Measurements from ENCODE around the gene KCNG4.

The KCNG4 gene

DNA sequence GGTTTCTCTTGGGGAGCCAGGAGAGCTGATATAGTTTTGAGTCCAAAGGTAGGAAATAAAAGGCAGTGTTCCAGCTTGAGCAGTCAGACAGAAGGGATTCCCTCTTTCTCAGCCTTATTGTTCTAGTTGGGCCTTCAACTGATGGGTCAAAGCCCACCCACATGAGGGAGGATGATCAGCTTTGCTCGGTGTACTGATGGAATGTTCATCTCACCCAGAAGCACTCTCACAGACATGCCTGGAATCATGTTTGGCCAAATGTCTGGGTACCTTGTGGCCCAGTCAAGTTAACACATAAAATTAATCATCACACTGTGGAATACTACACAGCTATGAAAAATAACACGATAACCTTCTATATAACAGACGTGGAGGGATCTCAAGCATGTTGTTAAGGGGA lies 23.1 kb upstream of the KCNG4 start:
- no peak for DNase-seq

DNA sequence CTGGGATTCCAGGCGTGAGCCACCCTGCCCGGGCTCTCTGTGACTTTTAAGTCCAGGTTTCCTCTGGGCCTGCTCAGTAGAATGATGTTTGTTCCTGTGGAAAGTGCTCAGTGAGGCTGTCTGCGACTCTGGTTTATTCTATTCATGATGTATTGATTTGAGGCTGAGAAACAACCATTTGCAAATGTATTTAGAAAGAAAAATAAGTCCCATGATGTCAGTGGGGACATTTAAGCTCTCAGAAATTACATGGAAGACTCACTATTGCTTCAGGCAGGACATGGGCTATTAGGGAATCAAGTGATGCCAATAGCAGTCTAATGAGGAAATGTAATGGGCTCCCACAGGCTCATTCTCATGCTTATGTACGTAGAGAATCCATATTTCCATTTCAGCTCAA lies 22.2 kb upstream of the KCNG4 start:
- DNase-seq: no peak

DNA sequence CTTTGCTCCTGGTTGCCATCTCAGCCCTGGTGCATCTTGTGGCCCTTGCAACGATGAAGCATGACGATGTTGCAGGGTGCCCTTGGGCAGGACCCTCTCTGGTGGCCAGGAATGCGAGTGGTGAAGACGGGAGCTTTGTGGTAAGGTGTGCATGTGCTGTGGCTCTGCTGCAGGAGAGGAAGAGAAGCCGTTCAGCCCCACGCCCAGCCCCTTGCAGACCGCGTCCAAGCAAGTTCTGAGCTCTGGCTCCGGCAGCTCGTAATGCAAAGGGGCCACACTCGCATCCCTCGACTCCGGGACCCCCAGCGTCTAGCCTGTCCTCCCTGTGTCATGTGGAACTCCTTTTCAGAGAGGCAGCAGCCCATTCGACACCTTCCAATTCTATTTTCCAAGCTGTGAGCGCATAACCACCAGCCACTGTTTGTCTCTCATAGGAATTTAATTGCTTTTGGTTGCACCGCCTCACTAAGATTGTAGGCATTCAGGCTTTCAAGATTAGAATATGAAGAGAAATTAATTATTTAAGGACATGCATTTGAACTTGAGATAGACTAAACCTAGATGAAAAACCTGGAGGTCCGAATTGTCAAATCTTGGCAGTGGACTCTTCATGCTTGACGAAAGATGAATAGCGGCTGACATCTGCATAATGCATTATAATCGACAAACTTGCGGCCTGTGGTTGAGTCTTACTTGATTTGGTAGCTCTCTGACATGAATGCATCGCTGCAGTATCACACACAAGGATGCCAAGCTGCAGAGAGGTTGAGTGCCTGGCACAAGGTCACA lies 21.1 kb upstream of the KCNG4 start:
- no peak for DNase-seq

DNA sequence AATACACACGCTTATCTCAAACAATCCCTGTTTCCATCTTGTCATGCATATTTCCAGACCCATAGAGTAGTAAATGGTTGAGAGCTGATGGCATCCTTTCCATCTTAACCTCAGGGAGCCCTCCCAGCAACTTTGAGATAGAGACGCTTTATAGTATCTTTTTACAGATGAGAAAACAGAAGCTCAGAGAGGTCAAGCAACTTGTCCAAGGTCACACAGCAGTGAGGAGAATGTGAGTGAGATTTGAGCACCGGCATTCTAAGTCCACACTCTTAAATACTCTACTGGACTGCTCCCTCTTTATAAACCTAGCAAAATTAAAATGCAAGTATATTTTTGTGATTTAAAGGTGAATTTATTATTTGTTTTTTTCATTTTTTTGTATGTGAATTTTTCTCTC lies 19.9 kb upstream of the KCNG4 start:
- DNase-seq: no peak

DNA sequence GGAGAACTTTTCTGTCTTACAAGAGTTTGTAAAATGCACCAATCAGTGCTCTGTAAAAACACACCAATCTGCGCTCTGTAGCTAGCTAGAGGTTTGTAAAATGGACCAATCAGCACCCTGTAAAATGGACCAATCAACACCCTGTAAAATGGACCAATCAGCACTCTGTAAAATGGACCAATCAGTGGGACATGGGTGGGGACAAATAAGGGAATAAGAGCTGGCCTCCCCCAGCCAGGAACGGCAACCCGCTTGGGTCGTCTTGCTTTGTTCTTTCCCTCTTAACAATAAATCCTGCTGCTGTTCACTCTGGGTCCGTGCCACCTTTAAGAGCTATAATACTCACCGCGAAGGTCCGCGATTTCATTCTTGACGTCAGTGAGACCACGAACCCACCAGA lies 18.5 kb upstream of the KCNG4 start:
- no peak for DNase-seq

DNA sequence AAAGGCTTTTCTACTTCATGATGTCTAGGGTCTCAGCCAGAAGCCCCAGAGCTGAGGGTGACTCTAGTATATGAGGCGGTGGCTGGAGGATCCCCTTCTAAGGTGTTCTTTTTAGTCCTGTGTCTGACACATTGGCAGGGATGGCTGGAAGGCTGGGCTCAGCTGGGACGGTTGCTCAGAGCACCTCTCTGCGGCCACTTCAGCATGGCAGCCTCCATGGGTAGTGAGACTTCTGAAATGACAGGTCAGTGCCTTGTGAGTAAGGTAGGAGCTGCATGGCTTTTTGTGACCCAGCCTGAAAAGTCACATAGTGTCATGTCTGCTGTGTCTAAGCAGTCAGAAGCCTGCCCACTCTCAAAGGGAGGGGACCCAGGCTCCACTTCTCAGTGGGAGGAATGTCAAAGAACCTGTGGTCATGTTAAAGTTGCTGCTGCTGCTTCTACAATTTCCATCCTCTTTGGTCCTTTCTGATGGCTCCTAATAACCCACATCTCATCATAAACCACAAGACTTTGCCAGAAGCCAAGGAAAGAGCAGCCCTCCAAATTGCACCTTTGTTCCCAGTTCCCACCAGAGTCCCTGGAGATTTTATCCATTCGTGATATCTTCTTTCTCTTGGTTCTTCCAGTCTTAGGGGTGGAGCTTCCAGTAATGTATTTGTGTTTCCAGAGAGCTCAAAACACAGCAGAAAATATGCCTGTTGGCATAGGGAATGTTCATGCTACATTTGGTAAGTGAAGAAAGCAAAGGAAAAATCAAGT lies 15.4 kb upstream of the KCNG4 start:
- DNase-seq: no peak

DNA sequence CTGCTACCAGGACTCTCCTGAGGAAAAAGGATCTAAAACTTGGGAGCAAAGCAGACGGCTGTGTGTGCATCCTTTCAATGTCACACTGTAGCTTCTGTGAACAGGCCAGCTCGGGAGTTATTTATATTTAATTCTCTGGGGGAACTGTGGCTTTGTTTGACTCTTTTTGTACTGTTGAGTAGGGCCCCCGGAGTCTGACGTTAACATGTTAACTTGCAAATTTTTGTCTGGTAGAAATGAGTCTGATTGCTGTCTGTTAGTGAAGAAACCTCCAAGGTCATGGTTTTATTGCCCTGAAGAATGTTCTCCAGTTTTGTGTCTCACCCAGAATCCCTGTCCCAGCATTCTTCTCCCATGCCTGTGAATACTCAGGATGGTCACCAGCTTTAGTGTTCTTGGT lies 14.2 kb upstream of the KCNG4 start:
- DNase-seq: no peak

DNA sequence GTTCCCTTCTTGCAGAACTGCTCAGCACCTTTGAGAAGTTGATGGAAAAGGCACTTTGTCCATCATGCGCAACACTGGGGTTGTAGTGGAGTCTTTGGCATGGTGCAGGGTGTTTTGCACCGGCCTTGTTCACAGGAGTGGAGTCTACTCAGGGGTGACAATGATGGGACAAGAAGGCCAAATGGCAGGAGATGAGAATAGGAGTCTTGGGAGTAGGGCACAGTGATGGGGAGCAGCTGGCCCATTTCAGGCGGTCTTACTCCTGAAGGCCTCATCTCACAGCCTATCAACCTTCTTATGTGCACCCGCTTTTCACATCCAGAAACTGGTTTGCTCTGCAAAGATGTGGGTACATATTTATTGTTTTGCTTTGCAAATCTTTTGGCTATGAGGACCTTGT lies 13.4 kb upstream of the KCNG4 start:
- no peak for DNase-seq

DNA sequence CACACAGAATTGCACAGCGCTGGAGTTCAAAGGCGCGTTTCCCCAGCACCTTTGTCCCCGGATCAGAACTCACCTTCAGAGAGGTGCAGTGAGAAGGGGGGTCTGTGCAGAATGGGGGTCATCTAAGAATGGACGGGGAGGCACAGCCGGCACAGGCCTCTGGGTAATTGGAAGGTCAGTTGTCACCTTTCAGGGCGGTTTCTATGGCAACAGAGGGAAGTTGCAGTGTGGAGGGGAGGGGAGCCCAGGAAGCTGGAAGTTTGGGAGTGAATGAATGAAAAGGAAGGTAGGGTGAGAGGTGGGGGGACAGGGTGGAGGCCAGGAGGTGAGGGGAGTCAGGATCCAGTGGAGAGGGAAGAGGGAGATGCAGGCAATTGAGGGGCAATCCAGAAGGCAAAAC lies 12.4 kb upstream of the KCNG4 start:
- DNase-seq: no peak

DNA sequence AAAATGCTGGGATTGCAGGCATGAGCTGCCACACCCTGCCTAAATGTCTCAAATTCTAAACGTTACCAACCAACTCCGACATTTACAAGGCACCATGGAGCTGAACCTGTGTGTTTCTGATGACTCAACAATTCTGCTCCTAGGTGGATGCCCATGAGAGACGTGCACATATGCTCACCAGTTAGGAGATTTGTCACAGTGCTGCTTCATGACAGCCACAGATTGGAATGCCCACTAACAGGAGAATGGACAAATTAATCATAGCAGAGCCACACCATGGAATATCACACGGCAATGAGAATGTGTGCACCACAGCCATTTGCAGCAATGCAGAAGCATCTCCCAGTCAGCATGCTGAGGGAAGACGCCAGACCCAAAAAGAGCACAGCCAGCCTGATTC lies 8.0 kb upstream of the KCNG4 start:
- DNase-seq: no peak

DNA sequence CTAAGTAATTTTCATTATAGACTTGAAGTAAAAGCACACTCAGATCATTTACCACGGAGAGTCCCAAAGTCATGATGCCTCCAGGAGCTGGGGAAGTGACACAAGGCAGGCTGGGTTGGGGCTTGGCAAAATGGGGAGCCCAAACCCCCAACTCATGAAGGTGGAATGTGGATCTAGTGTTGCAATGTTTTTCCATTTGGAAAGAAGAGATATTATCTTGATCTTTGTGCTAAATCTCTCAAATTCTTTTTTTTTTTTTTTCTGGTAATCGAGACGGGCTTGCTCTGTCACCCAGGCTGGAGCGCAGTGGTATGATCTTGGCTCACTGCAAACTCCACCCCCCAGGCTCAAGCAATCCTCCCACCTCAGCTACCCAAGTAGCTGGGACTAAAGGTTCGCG lies 7.5 kb upstream of the KCNG4 start:
- no peak for DNase-seq

DNA sequence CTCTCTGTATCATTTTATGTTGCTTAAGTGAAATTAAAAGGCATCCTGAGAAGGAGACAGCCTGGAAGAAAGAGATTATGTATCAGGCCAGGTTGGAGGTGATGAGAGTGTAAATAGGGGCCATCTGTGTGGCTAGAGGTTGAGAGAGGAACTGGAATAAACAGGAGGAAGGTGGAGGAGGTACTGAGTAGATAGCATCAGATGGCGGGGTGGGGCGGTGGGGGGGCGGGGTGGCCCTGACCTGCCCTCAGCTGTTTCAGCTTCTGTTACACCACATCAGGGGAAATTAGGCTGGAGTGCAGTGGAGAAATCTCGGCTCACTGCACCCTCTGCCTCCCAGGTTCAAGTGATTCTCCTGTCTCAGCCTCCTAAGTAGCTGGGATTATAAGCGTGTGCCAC lies 6.9 kb upstream of the KCNG4 start:
- no peak for DNase-seq

DNA sequence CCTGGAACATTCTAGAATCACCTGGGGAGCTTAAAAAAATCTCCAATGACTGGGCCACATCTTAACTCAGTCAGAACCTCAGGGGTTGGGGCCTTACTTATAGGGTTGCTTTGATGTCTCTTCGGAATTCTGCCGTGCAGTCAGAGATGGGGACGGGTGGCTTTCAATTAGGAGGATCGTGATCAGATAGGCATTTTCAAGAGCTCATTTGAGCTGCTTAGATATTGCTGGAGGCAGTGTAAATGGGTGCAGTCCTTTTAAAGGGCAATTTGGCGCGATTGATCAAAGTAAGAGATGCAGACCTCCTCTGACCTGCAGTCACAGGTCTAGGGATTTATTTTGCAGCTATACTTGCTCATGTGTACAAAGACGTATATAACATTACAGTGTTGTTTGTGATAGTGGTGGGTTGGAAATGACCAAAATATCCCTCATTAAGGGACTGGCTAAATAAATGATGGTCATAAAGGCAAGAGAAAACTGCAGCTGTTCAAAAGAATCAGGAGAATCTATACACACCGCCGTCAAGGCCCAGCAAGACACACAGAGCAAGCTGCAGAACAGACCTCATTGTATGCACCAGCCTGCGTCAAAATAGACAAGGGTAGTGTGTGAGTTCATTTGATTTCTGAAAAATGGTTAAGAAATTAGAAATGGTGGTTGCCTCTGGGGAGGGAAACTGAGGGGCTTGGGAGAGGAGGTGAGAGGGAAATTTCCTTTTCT lies 6.3 kb upstream of the KCNG4 start:
- no peak for DNase-seq

DNA sequence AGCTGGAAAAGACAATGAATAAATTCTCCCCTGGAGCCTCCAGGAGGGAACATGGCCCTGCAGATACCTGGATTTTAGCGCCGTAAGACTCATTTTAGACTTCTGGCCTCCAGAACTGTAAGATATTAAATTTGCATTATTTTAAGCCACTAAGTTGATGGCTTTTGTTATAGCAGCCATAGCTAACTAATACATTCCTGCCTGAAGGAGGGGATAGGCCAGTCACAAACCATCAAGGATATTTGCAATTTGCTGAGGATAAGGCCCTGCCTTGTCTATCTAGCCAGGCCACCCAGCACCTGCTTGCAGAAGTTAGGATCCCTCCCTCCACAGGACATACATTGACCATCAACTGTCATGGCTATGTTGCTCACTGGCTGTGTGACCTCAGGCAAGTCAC lies 4.9 kb upstream of the KCNG4 start:
- no peak for DNase-seq

DNA sequence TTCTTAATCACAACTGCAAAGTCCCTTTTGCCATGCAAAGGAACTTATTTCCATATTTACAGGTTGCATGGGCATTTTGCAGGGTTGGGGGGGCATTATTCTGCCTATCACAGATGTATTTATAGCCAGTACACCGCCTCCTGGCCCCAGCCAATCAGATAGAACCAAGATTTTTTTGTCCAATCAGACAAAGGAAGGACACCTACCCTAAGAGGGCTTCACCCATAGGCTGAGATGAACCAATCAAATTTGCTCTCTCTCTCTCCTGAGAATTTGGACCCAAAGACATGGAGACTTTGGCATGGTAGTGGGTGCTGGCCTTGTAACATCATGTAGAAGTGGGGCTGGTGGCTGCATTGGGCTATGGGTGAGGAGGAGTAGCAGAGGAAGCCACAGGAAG lies 3.9 kb upstream of the KCNG4 start:
- DNase-seq: no peak

DNA sequence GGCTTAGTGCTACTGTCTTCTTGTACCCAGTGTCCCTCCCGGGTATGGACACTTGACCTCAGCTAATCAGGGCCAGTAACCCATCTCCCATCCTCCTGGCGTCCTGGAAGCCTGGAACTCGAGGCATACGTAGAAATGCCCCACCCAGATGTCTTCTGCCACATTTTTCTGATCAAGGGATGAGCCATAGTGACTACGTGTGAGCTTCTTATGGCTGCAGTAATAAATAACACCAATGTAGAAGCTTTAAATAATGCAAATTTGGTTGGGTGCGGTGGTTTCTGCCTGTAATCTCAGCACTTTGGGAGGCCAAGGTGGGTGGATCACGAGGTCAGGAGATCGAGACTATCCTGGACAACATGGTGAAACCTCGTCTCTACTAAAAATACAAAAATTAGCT lies 3.0 kb upstream of the KCNG4 start:
- no peak for DNase-seq

DNA sequence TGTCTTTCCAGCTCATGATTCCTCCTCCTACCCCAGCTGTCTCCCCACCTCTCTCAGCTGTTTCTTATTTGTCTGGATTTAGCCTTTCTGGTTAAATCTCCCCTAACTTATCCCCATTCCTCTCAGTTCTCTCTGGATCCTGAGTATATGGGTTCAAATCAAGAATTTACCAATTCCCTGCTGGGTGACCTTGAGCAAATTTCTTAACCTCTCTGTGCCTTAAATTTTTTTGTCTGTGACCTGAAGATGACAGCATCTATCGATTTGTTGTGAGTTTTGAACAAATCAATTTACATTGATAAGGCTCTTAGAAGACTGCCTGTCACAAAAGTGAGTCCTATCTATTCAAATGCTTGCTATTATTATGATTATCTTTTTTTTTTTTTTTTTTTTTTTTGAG lies 2.0 kb upstream of the KCNG4 start:
- DNase-seq: no peak

DNA sequence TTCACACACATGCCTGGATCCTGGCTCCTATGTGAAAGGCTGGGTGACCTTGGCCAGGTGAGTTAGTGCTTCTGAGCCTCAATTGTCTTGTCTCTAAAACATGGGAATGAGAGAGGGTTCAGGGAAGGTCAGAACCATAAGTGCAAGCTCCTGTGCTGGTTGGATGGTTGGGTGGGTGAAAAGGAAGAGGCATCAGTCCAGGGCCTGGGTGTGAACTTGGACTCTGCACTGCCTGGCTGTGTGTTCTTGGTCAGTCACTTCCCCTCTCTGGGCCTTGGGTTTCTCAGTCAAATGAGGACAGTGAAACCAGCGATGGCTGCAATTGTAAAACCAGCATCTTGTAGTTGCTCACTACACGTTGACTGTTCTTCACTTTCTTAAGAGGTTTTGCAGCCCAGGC lies 643 bp upstream of the KCNG4 start:
- no peak for DNase-seq

DNA sequence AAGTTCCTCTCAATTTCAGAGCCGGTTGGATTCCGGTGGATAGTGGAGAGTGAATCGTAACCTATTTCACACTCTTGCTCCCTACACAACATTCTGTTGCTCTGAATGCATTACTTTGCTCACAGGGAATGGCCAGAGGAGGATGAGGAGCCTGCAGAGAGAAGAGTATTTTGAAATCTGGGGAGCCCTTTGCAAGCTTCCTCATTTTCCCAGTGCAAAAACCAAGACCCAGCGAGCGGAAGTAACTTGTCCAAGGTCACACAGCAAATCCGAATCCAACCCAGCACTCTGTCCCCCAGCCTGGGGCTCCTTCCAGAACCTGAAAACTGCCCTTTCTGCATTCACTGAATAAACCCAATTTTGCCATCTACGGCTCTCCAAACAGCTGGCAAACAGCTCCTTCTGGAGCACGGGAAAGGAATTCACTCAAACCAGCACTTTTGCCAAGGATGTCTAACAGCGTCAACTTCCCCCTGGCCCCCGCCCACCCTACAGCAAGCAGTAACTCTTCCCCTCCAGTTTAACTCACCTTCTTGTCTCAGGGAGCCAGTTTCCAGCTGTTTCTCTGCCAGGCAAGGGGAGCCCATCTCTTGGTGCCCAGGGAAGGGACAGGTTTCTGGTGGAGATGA lies 557 bp downstream of the KCNG4 start:
- DNase-seq: peak; percentile 47

DNA sequence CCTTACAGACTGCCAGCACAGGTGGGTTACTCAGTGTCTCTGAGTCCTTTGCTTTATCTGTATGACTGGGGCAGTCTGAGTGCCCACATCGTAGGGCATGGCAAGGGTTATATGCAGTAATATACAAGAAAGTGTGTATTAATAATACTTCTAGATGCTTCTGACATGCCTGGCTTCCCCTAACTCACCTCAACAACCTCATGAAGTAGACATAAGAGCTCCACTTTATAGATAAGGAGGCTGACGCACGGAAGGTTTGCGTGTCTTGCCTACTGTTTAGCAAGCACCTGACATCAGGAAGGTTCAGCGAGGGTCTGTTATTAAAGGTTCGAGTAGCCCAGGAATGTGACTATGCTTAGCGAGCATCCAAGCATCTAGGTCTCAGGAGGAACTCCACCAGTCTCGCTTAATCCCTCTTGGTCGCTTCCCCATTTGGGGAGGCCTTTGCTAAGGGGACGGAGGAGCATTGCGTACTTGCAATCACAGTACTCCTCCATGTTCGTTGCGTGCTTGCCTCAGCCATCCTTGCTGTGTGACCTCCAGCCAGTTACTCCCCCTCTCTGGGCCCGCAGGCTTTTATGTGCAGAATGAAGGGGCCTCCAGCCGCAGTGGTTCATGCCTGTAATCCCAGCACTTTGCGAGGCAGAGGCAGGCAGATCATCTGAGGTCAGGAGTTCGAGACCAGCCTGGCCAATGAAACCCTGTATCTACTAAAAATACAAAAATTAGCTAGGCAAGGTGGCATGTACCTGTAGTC lies 1.6 kb downstream of the KCNG4 start:
- no peak for DNase-seq

DNA sequence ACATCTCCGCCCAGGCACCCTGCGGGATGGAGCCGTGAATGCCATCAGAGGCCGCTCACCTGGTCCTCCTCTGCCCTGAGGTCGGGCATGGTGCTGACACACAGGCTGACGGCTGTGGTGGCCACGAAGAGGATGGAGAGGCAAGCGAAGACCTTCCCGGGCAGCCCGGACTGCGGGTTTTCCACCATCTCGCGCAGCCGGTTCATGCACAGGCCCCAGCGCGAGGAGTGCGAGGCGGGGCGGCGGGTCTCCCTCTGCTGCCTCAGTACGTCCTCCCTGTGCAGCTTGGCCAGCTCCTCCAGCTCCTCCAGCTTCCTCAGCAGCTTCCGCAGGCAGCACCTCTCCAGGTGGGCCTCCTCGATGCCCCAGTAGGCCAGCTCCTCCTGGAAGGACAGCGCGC lies 3.1 kb downstream of the KCNG4 start:
- no peak for DNase-seq

DNA sequence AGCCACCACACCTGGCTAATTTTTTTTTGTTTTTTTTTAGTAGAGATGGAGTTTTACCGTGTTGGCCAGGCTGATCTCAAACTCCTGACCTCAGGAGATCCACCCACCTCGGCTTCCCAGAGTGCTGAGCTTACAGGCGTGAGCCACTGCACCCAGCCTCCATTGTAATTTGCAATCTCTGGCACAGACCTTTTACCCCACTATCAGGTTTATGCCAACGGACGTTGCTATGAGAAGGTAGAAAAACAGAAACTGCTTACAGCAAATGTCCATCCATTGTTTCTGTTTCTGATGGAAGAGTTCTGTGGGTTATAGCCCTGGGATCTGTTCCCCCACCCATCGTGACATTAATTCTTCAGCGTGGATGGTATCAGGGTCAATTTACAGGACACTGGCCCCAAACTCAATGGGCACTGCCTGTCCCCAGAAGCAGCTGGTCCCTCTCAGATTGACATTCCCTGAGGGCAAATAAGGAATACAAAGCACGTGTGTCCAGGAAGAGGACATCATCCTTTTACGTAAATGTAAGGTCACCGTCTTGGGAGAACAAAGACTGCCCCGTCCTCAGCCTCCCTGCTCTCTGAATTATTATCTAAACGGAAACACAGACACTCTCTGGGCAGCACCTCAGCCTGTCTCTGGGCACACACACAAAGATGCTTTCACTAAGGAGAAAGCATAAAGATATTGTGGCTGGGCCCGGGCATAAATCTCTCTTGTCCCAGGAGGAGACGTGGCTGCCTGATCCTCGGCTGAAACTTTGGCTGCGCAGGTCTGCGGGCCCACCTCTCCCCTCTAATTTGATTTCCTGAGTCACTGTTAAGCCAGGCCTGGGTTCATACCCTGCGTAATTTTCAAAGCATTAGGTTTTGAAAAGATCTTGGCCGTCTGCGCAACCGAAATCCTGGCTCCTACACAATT lies 5.2 kb downstream of the KCNG4 start:
- DNase-seq: no peak

All from suppressor macrophage treated with lipopolysaccharide for 4 hours (primary cell).